GM21619 (cell line): ENCODE results near the gene PLCXD1.
"Not testable (repeated sequence)": the region's sequence is repeated elsewhere in the genome, so short reads cannot be mapped to it uniquely, and the experiment has no call there.

Source experiments
- ATAC-seq: cut with Tn5 transposase; IDR thresholded peaks from one replicate; pipeline ENCODE4 v1.9.1; 2021; ENCODE audit not compliant: unreplicated experiment

PLCXD1 gene

GRCh38 chrX:281166-281999 lies at the start of gene PLCXD1:
Gene PLCXD1, plus strand, starts transcription at chrX:281381. Its CDS starts 2,807 bp downstream, at chrX:284188.
- no peak for ATAC-seq

- ATAC-seq, result peak; percentile 95
Observed at GRCh38 chrX:231637-232277, 49.4 kb upstream of the PLCXD1 start.

- peak; percentile 28 for ATAC-seq
Observed at GRCh38 chrX:232278-232655, 48.9 kb upstream of the PLCXD1 start.

GRCh38 chrX:236201-236600 lies 45.0 kb upstream of the PLCXD1 start:
- ATAC-seq, result not testable (repeated sequence)

GRCh38 chrX:250965-251364 lies 30.2 kb upstream of the PLCXD1 start:
- ATAC-seq, result no peak

GRCh38 chrX:251396-252243 lies 29.6 kb upstream of the PLCXD1 start:
- not testable (repeated sequence) for ATAC-seq

- no peak for ATAC-seq
Observed at GRCh38 chrX:252244-252956, 28.8 kb upstream of the PLCXD1 start.

GRCh38 chrX:252957-253291 lies 28.3 kb upstream of the PLCXD1 start:
- no peak for ATAC-seq

- ATAC-seq, result no peak
Observed at GRCh38 chrX:253451-254297, 27.5 kb upstream of the PLCXD1 start.

- no peak for ATAC-seq
Observed at GRCh38 chrX:254630-255215, 26.5 kb upstream of the PLCXD1 start.

- ATAC-seq, result no peak
Observed at GRCh38 chrX:255923-256331, 25.3 kb upstream of the PLCXD1 start.

- ATAC-seq, result not testable (repeated sequence)
Observed at GRCh38 chrX:257054-257453, 24.1 kb upstream of the PLCXD1 start.

GRCh38 chrX:257681-258289 lies 23.4 kb upstream of the PLCXD1 start:
- ATAC-seq, result no peak

- ATAC-seq, result no peak
Observed at GRCh38 chrX:258291-259040, 22.7 kb upstream of the PLCXD1 start.

GRCh38 chrX:259692-260355 lies 21.4 kb upstream of the PLCXD1 start:
- peak; percentile 46 for ATAC-seq

GRCh38 chrX:261167-261918 lies 19.8 kb upstream of the PLCXD1 start:
- ATAC-seq, result no peak

- ATAC-seq, result no peak
Observed at GRCh38 chrX:261919-262352, 19.2 kb upstream of the PLCXD1 start.
